K562 (cell line): Measurements from ENCODE around the gene FBXO48. TPM values are rescaled to one million over a fixed set of nuclear protein-coding genes. Genes with fewer than 3 reads are reported as not detected.

Experiments used
- CBX5 ChIP-seq: IDR thresholded peaks from 2 replicates; pipeline ENCODE4 v1.6.1; 2014; ENCODE audit warnings: low read depth, borderline replicate concordance
- MEF2A ChIP-seq: IDR thresholded peaks from 2 replicates; pipeline ENCODE4 v1.6.1; 2011; ENCODE audit warnings: low read depth, mild to moderate bottlenecking, low read length, moderate library complexity; ENCODE audit not compliant: control insufficient read depth
- POLR2AphosphoS2 ChIP-seq: IDR thresholded peaks from 2 replicates; pipeline ENCODE4 v1.6.1; 2012; ENCODE audit warnings: low read length, improper control_type of control experiment
- POLR2B ChIP-seq: fragments of 450-650 bp; IDR thresholded peaks from 2 replicates; pipeline ENCODE4 v1.6.1; 2018; ENCODE audit warnings: low read depth; ENCODE audit not compliant: partially characterized antibody
- RHOXF2B ChIP-seq: fragments of 250-450 bp; sonication (Bioruptor Pico); conservative IDR thresholded peaks from 2 replicates; pipeline ENCODE4 v1.5.1; 2021
- SIRT6 ChIP-seq: IDR thresholded peaks from one replicate; pipeline ENCODE4 v1.6.1; 2012; ENCODE audit warnings: low read depth, mild to moderate bottlenecking, control low read depth, inconsistent platforms, low read length, moderate library complexity
- SUPT5H ChIP-seq: fragments of 450-650 bp; IDR thresholded peaks from 2 replicates; pipeline ENCODE4 v1.6.1; 2016
- TSC22D4 ChIP-seq: fragments of 450-650 bp; IDR thresholded peaks from 2 replicates; pipeline ENCODE4 v1.6.1; 2016; ENCODE audit warnings: missing genetic modification characterization, missing biosample characterization, control low read depth
- ZNF253 ChIP-seq: fragments of 250-450 bp; sonication (Bioruptor Pico); conservative IDR thresholded peaks from 2 replicates; pipeline ENCODE4 v1.6.1; 2021; ENCODE audit warnings: mild to moderate bottlenecking
- ZNF316 ChIP-seq: fragments of 450-650 bp; IDR thresholded peaks from 2 replicates; pipeline ENCODE4 v1.6.1; 2016
- polyA plus RNA-seq, 8 experiments: library from polyadenylated mRNA; depleted of rRNA in 4 of 8; stranded (reverse) in 5 of 8; unstranded in 3 of 8; fragments of >200 nt; fragmentation: Nextera tagmentation in 2 of 8; fragmentation: Illumina TruSeq in 1 of 8; extraction: Ambion mirVana in 2 of 8; extraction: Trizol in 1 of 8; gene quantifications; 2 replicates each; pipeline versions ENCODE4 v1.2.1 to v1.2.3, GENCODE V29; 2011 to 2014; ENCODE audit warnings: inconsistent platforms in 1 of 8, missing spikeins in 1 of 8
- total RNA-seq, 7 experiments: library from RNA; depleted of rRNA in 6 of 7; stranded (reverse); fragments of >200 nt in 6 of 7; fragmentation: Illumina TruSeq in 2 of 7; extraction: Trizol in 2 of 7; gene quantifications; 2 replicates each; pipeline versions ENCODE4 v1.2.1 to v1.2.3, GENCODE V29; 2011 to 2021; ENCODE audit warnings: low replicate concordance in 1 of 7
- TF ChIP-seq, protein P1 (sequence below): fragments of 250-450 bp; sonication (Bioruptor Pico); IDR thresholded peaks from 2 replicates; pipeline ENCODE4 v1.8.0; 2021; ENCODE audit warnings: borderline replicate concordance, mild to moderate bottlenecking, moderate library complexity; ENCODE audit not compliant: poor library complexity, severe bottlenecking
- TF ChIP-seq, protein P2 (sequence below): fragments of 200-800 bp; sonication (Bioruptor generic); IDR thresholded peaks from 2 replicates; pipeline ENCODE4 v1.6.1; 2017; ENCODE audit warnings: missing genetic modification characterization, missing compliant biosample characterization
- TF ChIP-seq, protein P3 (sequence below): fragments of 200-400 bp; formaldehyde crosslinking; IDR thresholded peaks from 2 replicates; pipeline ENCODE4 v1.6.1; 2017; ENCODE audit warnings: mild to moderate bottlenecking, low read depth, low read length, moderate library complexity
- TF ChIP-seq, protein P4 (sequence below): sonication (generic); formaldehyde crosslinking; IDR thresholded peaks from 2 replicates; pipeline ENCODE4 v1.8.1; 2023; ENCODE audit warnings: missing genetic modification reagents, mild to moderate bottlenecking, borderline replicate concordance

FBXO48 gene
- total and polyA plus RNA-seq, 9 of the 15 experiments (the other 6 are each of a cell fraction or from before 2014, with no cell fraction given), result 0.36 to 1.8 (median 0.73) TPM

DNA sequence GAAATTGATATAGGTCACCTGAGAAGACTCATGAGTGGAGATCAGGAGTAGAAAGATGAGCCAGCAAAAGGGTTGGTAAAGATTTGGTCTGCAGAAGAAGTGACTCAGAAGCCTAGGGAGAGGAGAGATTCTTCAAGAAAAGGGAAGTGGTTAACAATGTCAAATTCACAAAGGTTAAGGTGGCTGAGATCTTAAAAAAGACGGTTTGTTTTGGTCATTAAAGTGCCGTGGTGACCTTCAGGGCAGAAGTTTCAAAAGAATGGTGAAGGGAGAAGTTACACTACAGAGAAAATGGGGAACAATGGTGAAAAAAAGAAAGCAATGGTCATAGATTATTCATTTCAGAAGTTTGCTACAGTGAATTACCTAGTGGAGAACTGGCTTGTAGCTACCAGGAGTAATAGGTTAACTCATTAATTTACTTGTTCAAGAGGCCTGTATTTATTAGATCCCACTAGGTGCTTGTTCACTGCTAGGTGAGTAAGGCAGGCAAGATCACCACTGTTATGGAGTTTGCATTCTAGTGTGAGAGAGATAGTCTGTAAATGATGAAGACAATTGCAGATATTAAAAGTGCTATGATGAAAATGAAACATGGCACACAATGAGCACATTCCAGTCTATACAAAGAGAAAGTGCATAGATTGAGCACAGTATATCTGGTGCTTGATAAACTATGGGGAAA lies 43.0 kb downstream of the FBXO48 start (continued):
- TF ChIP-seq, protein P1, sequence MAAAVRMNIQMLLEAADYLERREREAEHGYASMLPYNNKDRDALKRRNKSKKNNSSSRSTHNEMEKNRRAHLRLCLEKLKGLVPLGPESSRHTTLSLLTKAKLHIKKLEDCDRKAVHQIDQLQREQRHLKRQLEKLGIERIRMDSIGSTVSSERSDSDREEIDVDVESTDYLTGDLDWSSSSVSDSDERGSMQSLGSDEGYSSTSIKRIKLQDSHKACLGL (CRISPR knock-in tag), result no peak
- TF ChIP-seq SUPT5H (no peak), SIRT6 (no peak), MEF2A (no peak), POLR2B (no peak), TSC22D4 (tag) (no peak), ZNF316 (peak; percentile 61; the same call in 1 of the 2 replicates), ZNF253 (CRISPR knock-in tag) (no peak), RHOXF2B (CRISPR knock-in tag) (no peak), CBX5 (no peak), POLR2AphosphoS2 (no peak)
- TF ChIP-seq, protein P2, sequence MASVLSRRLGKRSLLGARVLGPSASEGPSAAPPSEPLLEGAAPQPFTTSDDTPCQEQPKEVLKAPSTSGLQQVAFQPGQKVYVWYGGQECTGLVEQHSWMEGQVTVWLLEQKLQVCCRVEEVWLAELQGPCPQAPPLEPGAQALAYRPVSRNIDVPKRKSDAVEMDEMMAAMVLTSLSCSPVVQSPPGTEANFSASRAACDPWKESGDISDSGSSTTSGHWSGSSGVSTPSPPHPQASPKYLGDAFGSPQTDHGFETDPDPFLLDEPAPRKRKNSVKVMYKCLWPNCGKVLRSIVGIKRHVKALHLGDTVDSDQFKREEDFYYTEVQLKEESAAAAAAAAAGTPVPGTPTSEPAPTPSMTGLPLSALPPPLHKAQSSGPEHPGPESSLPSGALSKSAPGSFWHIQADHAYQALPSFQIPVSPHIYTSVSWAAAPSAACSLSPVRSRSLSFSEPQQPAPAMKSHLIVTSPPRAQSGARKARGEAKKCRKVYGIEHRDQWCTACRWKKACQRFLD (CRISPR knock-in tag), result 0 out of 2 replicates have a peak, but pooled peaks have one; percentile 60
- TF ChIP-seq, protein P3, sequence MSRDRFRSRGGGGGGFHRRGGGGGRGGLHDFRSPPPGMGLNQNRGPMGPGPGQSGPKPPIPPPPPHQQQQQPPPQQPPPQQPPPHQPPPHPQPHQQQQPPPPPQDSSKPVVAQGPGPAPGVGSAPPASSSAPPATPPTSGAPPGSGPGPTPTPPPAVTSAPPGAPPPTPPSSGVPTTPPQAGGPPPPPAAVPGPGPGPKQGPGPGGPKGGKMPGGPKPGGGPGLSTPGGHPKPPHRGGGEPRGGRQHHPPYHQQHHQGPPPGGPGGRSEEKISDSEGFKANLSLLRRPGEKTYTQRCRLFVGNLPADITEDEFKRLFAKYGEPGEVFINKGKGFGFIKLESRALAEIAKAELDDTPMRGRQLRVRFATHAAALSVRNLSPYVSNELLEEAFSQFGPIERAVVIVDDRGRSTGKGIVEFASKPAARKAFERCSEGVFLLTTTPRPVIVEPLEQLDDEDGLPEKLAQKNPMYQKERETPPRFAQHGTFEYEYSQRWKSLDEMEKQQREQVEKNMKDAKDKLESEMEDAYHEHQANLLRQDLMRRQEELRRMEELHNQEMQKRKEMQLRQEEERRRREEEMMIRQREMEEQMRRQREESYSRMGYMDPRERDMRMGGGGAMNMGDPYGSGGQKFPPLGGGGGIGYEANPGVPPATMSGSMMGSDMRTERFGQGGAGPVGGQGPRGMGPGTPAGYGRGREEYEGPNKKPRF, result no peak
- TF ChIP-seq, protein P4, sequence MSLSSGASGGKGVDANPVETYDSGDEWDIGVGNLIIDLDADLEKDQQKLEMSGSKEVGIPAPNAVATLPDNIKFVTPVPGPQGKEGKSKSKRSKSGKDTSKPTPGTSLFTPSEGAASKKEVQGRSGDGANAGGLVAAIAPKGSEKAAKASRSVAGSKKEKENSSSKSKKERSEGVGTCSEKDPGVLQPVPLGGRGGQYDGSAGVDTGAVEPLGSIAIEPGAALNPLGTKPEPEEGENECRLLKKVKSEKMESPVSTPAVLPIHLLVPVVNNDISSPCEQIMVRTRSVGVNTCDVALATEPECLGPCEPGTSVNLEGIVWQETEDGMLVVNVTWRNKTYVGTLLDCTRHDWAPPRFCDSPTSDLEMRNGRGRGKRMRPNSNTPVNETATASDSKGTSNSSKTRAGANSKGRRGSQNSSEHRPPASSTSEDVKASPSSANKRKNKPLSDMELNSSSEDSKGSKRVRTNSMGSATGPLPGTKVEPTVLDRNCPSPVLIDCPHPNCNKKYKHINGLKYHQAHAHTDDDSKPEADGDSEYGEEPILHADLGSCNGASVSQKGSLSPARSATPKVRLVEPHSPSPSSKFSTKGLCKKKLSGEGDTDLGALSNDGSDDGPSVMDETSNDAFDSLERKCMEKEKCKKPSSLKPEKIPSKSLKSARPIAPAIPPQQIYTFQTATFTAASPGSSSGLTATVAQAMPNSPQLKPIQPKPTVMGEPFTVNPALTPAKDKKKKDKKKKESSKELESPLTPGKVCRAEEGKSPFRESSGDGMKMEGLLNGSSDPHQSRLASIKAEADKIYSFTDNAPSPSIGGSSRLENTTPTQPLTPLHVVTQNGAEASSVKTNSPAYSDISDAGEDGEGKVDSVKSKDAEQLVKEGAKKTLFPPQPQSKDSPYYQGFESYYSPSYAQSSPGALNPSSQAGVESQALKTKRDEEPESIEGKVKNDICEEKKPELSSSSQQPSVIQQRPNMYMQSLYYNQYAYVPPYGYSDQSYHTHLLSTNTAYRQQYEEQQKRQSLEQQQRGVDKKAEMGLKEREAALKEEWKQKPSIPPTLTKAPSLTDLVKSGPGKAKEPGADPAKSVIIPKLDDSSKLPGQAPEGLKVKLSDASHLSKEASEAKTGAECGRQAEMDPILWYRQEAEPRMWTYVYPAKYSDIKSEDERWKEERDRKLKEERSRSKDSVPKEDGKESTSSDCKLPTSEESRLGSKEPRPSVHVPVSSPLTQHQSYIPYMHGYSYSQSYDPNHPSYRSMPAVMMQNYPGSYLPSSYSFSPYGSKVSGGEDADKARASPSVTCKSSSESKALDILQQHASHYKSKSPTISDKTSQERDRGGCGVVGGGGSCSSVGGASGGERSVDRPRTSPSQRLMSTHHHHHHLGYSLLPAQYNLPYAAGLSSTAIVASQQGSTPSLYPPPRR (CRISPR knock-in tag), result no peak
